AG04450 (cell line): ENCODE measurements around the gene SLC12A3. TPM values are rescaled to one million over a fixed set of nuclear protein-coding genes. Genes with fewer than 3 reads are reported as not detected.
"Not testable (repeated sequence)": the region's sequence is repeated elsewhere in the genome, so short reads cannot be mapped to it uniquely, and the experiment has no call there.

Experiments
- CTCF ChIA-PET: fragments of 300-600, 350-600 bp; formaldehyde crosslinking; extraction: SDS; loops from one replicate; lab custom pipeline; 2022; ENCODE audit warnings: antibody characterized with exemption, inconsistent platforms; lab: Charles Lee
- POLR2A ChIA-PET: fragments of 350-600 bp; formaldehyde crosslinking; extraction: SDS; loops from one replicate; lab custom pipeline; 2021; ENCODE audit warnings: antibody characterized with exemption, inconsistent platforms; lab: Yijun Ruan, JAX
- DNase-seq: peaks from one replicate; pipeline ENCODE4 v3.0.0-alpha.2; 2011; ENCODE audit warnings: low read depth, low spot score
- H3K27ac ChIP-seq: one replicate; pipeline ENCODE4 v1.5.1; 2012; ENCODE audit warnings: low read depth, low read length, control low read depth
- H3K27me3 ChIP-seq: one replicate; pipeline ENCODE4 v1.6.0; 2012; ENCODE audit warnings: low read length; ENCODE audit not compliant: control insufficient read depth, insufficient read depth
- H3K4me3 ChIP-seq: 2 replicates; pipeline ENCODE4 v1.5.1; 2011; ENCODE audit warnings: mild to moderate bottlenecking, low read depth, low read length, control low read depth
- H3K9me3 ChIP-seq: 2 replicates; pipeline ENCODE4 v1.5.1; 2012; ENCODE audit warnings: low read length; ENCODE audit not compliant: control insufficient read depth, insufficient read depth
- CTCF ChIP-seq: IDR thresholded peaks from 2 replicates; pipeline ENCODE4 v1.5.1; 2011; ENCODE audit warnings: low read depth, low read length, control low read depth, inconsistent platforms
- polyA plus RNA-seq: library from polyadenylated mRNA; depleted of rRNA; stranded (reverse); fragments of >200 nt; gene quantifications from 2 replicates; pipeline ENCODE4 v1.2.3, GENCODE V29; 2011

The SLC12A3 gene
- polyA plus RNA-seq, 1 experiment, result not detected

- Histone ChIP-seq H3K27ac (no peak overlapping the region), H3K4me3 (no peak overlapping the region), H3K27me3 (no peaks in the 10 kb centered on the region), H3K9me3 (no peaks in the 10 kb centered on the region)
- ChIA-PET POLR2A (no interaction called here), CTCF (interaction anchor here (0.5 to 4.2 kb wide), 37 partner anchors 8 to 611 kb away, joined by 3 to 33 read pairs (median 4); no protein-coding TSS in a partner anchor)
- no peak for DNase-seq
- peak; percentile 79 for TF ChIP-seq CTCF
Measured at GRCh38 chr16:56866955-56867830, 2.2 kb downstream of the SLC12A3 start.

GRCh38 chr16:56868175-56868574 lies 3.2 kb downstream of the SLC12A3 start:
- DNase-seq, result no peak
- Histone ChIP-seq H3K27ac (no peak overlapping the region), H3K4me3 (no peak overlapping the region), H3K27me3 (no peaks in the 10 kb centered on the region), H3K9me3 (no peaks in the 10 kb centered on the region)
- ChIA-PET CTCF (interaction anchor here (0.5 to 4.2 kb wide), 21 partner anchors 10 to 610 kb away, joined by 3 to 33 read pairs (median 6); no protein-coding TSS in a partner anchor), POLR2A (no interaction called here)
- TF ChIP-seq CTCF, result no peak

GRCh38 chr16:56868766-56869165 lies 3.8 kb downstream of the SLC12A3 start:
- H3K27ac ChIP-seq, DNase-seq, H3K9me3 ChIP-seq, H3K27me3 ChIP-seq, H3K4me3 ChIP-seq: not testable (repeated sequence)
- POLR2A ChIA-PET, result interaction anchor here (0.6 to 1.1 kb wide), 3 partner anchors 63 to 70 kb away, joined by 3 to 4 read pairs (median 4); no protein-coding TSS in a partner anchor
- CTCF ChIA-PET, result interaction anchor here (0.6 to 4.2 kb wide), 6 partner anchors 15 to 177 kb away, joined by 3 to 33 read pairs (median 18); no protein-coding TSS in a partner anchor

GRCh38 chr16:56869513-56870275 lies 4.7 kb downstream of the SLC12A3 start:
- CTCF ChIA-PET, result interaction anchor here (0.6 to 4.2 kb wide), 5 partner anchors 10 to 176 kb away, joined by 3 to 33 read pairs (median 29); no protein-coding TSS in a partner anchor
- Histone ChIP-seq H3K27me3 (no peaks in the 10 kb centered on the region), H3K9me3 (no peaks in the 10 kb centered on the region), H3K4me3 (no peak overlapping the region), H3K27ac (no peak overlapping the region)
- no peak for DNase-seq
- POLR2A ChIA-PET, result interaction anchor here (0.6 to 1.1 kb wide), 2 partner anchors 62 to 69 kb away, joined by 3 to 4 read pairs; no protein-coding TSS in a partner anchor
- TF ChIP-seq CTCF, result peak; percentile 8; the same call in 1 of the 2 replicates

GRCh38 chr16:56870276-56870888 lies 5.4 kb downstream of the SLC12A3 start:
- POLR2A ChIA-PET, result no interaction called here
- DNase-seq, result no peak
- Histone ChIP-seq H3K4me3 (no peak overlapping the region), H3K27ac (no peak overlapping the region), H3K9me3 (no peaks in the 10 kb centered on the region), H3K27me3 (no peaks in the 10 kb centered on the region)
- CTCF ChIA-PET, result interaction anchor here (4.2 kb wide), 1 partner anchor 175 kb away, joined by 33 read pairs; no protein-coding TSS in a partner anchor
- no peak for TF ChIP-seq CTCF
